Measurements from ENCODE around the gene TMEM63C. TPM values are rescaled to one million over a fixed set of nuclear protein-coding genes. Genes with fewer than 3 reads are reported as not detected.

The TMEM63C gene
- total RNA-seq: 0.27 TPM
- long read RNA-seq: 0 reads

GRCh38 chr14:77181603-77182437 is at the start of gene TMEM63C:
TSS of gene TMEM63C (plus strand) at chr14:77181798. CDS start at chr14:77218814, 37,016 bp downstream.
- intact Hi-C loops (cut with DNase I): no loop called here
- Histone ChIP-seq H3K27me3 (ENCODE audit: low read depth) (peaks cover 34% of the 10 kb centered on the region), H3K27ac (no peak within 1 kb of the TSS), H3K4me3 (peak within 1 kb of the TSS; percentile 38), H3K4me1 (peaks cover 12% of the 10 kb centered on the region), H3K36me3 (no peaks in the 10 kb centered on the region), H3K9me3 (no peaks in the 10 kb centered on the region)
- peak; percentile 53 to 72 for ATAC-seq
- no peak for DNase-seq
- no peak for TF ChIP-seq CTCF (IDR thresholded peaks at IDR 0.05)

- H3K27ac ChIP-seq: no peak overlapping the region
- H3K36me3 ChIP-seq: no peaks in the 10 kb centered on the region
- no peaks in the 10 kb centered on the region for H3K9me3 ChIP-seq
- no peak for ATAC-seq
- no peak overlapping the region for H3K4me3 ChIP-seq
- peaks cover 37% of the 10 kb centered on the region for H3K27me3 ChIP-seq (ENCODE audit: low read depth)
- DNase-seq: no peak
- intact Hi-C loops (cut with DNase I): no loop called here
- no peaks in the 10 kb centered on the region for H3K4me1 ChIP-seq
- TF ChIP-seq CTCF (IDR thresholded peaks at IDR 0.05): no peak
These were observed 49.6 kb upstream of the TMEM63C start for GRCh38 chr14:77131871-77132486.

- DNase-seq (peak; percentile 53), ATAC-seq (peak; percentile 71 to 76)
- no peaks in the 10 kb centered on the region for H3K4me1 ChIP-seq
- no peak overlapping the region for H3K4me3 ChIP-seq
- intact Hi-C loops (cut with DNase I): no loop called here
- H3K27ac ChIP-seq: no peak overlapping the region
- H3K27me3 ChIP-seq (ENCODE audit: low read depth): peaks cover 47% of the 10 kb centered on the region
- no peaks in the 10 kb centered on the region for H3K9me3 ChIP-seq
- TF ChIP-seq CTCF (IDR thresholded peaks at IDR 0.05): no peak
- no peaks in the 10 kb centered on the region for H3K36me3 ChIP-seq
These were observed 47.8 kb upstream of the TMEM63C start for GRCh38 chr14:77133720-77134338.

GRCh38 chr14:77139022-77139421 is 42.6 kb upstream of the TMEM63C start:
- Histone ChIP-seq H3K4me3 (no peak overlapping the region), H3K27me3 (ENCODE audit: low read depth) (peaks cover 87% of the 10 kb centered on the region), H3K36me3 (no peaks in the 10 kb centered on the region), H3K4me1 (peaks cover 14% of the 10 kb centered on the region), H3K9me3 (no peaks in the 10 kb centered on the region), H3K27ac (no peak overlapping the region)
- DNase-seq (no peak), ATAC-seq (no peak)
- TF ChIP-seq CTCF (IDR thresholded peaks at IDR 0.05): no peak
- intact Hi-C loops (cut with DNase I): no loop called here

- H3K4me3 ChIP-seq: no peak overlapping the region
- H3K4me1 ChIP-seq: peaks cover 14% of the 10 kb centered on the region
- H3K36me3 ChIP-seq: no peaks in the 10 kb centered on the region
- H3K9me3 ChIP-seq: no peaks in the 10 kb centered on the region
- DNase-seq (no peak), ATAC-seq (peak; percentile 20 to 49)
- peaks cover 87% of the 10 kb centered on the region for H3K27me3 ChIP-seq (ENCODE audit: low read depth)
- intact Hi-C loops (cut with DNase I): no loop called here
- no peak overlapping the region for H3K27ac ChIP-seq
- TF ChIP-seq CTCF (IDR thresholded peaks at IDR 0.05): peak; percentile 30
These were observed 41.8 kb upstream of the TMEM63C start for GRCh38 chr14:77139540-77140358.
